WTC11 (cell line): ENCODE results near the gene RHCG. TPM values are rescaled to one million over a fixed set of nuclear protein-coding genes. Genes with fewer than 3 reads are reported as not detected.
A peak's percentile ranks its signal among the peaks of the same experiment; 100 is the strongest.

ENCODE experiments used
- ATAC-seq: fragments of 200-7000 bp; cut with Tn5 transposase; 2 replicates; pipeline ENCODE4 v1.10.0; 2021; ENCODE audit warnings: mild to moderate bottlenecking, moderate library complexity
- CTCF ChIA-PET: fragments of 300-600 bp; sonication (Branson Sonifier 250); formaldehyde crosslinking; loops from one replicate; lab custom pipeline; 2021; ENCODE audit warnings: antibody characterized with exemption; lab: Charles Lee
- POLR2A ChIA-PET: fragments of 350-600 bp; sonication (Branson Sonifier 250); formaldehyde crosslinking; loops from one replicate; lab custom pipeline; 2021; ENCODE audit warnings: antibody characterized with exemption; lab: Charles Lee
- DNase-seq: peaks from one replicate; pipeline ENCODE4 v3.0.0; 2021; ENCODE audit warnings: low spot score
- H3K27ac Mint-ChIP-seq: 2 replicates; pipeline ENCODE4 v1.8.0; 2021; ENCODE audit warnings: mixed read lengths
- H3K27me3 Mint-ChIP-seq: 2 replicates; pipeline ENCODE4 v1.8.0; 2021; ENCODE audit warnings: low read depth, mild to moderate bottlenecking, moderate library complexity, mixed read lengths
- H3K36me3 Mint-ChIP-seq: 2 replicates; pipeline ENCODE4 v1.8.0; 2021; ENCODE audit warnings: mixed read lengths
- H3K4me1 Mint-ChIP-seq: 2 replicates; pipeline ENCODE4 v1.8.0; 2022; ENCODE audit warnings: mixed read lengths
- H3K4me3 Mint-ChIP-seq: 2 replicates; pipeline ENCODE4 v1.8.0; 2021; ENCODE audit warnings: mild to moderate bottlenecking, moderate library complexity, mixed read lengths
- H3K9me3 Mint-ChIP-seq: 2 replicates; pipeline ENCODE4 v1.8.0; 2021; ENCODE audit warnings: mixed read lengths
- AFF4 ChIP-seq: sonication (generic); formaldehyde crosslinking; IDR thresholded peaks from 2 replicates; pipeline ENCODE4 v1.8.1; 2023; ENCODE audit warnings: mild to moderate bottlenecking, missing genetic modification reagents, borderline replicate concordance
- CBFB ChIP-seq: sonication (generic); formaldehyde crosslinking; IDR thresholded peaks from 2 replicates; pipeline ENCODE4 v1.8.1; 2022; ENCODE audit warnings: mild to moderate bottlenecking, low read depth, missing genetic modification reagents
- ELF4 ChIP-seq: sonication (generic); formaldehyde crosslinking; IDR thresholded peaks from 2 replicates; pipeline ENCODE4 v1.8.1; 2022; ENCODE audit warnings: low read depth, mild to moderate bottlenecking, moderate library complexity, missing genetic modification reagents
- ETV6 ChIP-seq: sonication (generic); formaldehyde crosslinking; IDR thresholded peaks from 2 replicates; pipeline ENCODE4 v1.8.1; 2022; ENCODE audit warnings: mild to moderate bottlenecking, missing genetic modification reagents
- FOXK1 ChIP-seq: sonication (generic); formaldehyde crosslinking; IDR thresholded peaks from 2 replicates; pipeline ENCODE4 v1.8.0; 2022; ENCODE audit warnings: mild to moderate bottlenecking, moderate library complexity, missing genetic modification reagents
- FOXP1 ChIP-seq: sonication (generic); formaldehyde crosslinking; IDR thresholded peaks from 2 replicates; pipeline ENCODE4 v1.8.0; 2022; ENCODE audit warnings: missing genetic modification reagents, mild to moderate bottlenecking, moderate library complexity, borderline replicate concordance
- IRF2 ChIP-seq: sonication (generic); formaldehyde crosslinking; IDR thresholded peaks from 2 replicates; pipeline ENCODE4 v1.8.0; 2022; ENCODE audit warnings: low read depth, missing genetic modification reagents, borderline replicate concordance
- JUN ChIP-seq: sonication (generic); formaldehyde crosslinking; IDR thresholded peaks from 2 replicates; pipeline ENCODE4 v1.8.0; 2023; ENCODE audit warnings: mild to moderate bottlenecking, missing genetic modification reagents
- MAX ChIP-seq: sonication (generic); formaldehyde crosslinking; IDR thresholded peaks from 2 replicates; pipeline ENCODE4 v1.8.0; 2022; ENCODE audit warnings: mild to moderate bottlenecking, missing genetic modification reagents
- NFYB ChIP-seq: sonication (generic); formaldehyde crosslinking; conservative IDR thresholded peaks from 2 replicates; pipeline ENCODE4 v1.8.0; 2022; ENCODE audit warnings: low read depth, missing genetic modification reagents
- NR3C1 ChIP-seq: sonication (generic); formaldehyde crosslinking; conservative IDR thresholded peaks from 2 replicates; pipeline ENCODE4 v1.8.1; 2023; ENCODE audit warnings: low read depth, mild to moderate bottlenecking, missing genetic modification reagents
- OVOL2 ChIP-seq: fragments of 250-450 bp; sonication (Bioruptor Pico); IDR thresholded peaks from 2 replicates; pipeline ENCODE4 v1.9.0; 2021; ENCODE audit warnings: mild to moderate bottlenecking, borderline replicate concordance
- PRRX2 ChIP-seq: fragments of 250-450 bp; sonication (Bioruptor Pico); IDR thresholded peaks from 2 replicates; pipeline ENCODE4 v1.8.0; 2021; ENCODE audit warnings: mild to moderate bottlenecking
- RORB ChIP-seq: fragments of 250-450 bp; sonication (Bioruptor Pico); IDR thresholded peaks from 2 replicates; pipeline ENCODE4 v1.9.0; 2021; ENCODE audit warnings: mild to moderate bottlenecking
- SMAD3 ChIP-seq: sonication (generic); formaldehyde crosslinking; IDR thresholded peaks from 2 replicates; pipeline ENCODE4 v1.8.0; 2022; ENCODE audit warnings: missing genetic modification reagents, mild to moderate bottlenecking, borderline replicate concordance
- SOX15 ChIP-seq: fragments of 250-450 bp; sonication (Bioruptor Pico); IDR thresholded peaks from 2 replicates; pipeline ENCODE4 v1.9.0; 2021; ENCODE audit warnings: mild to moderate bottlenecking
- TCF7 ChIP-seq: sonication (generic); formaldehyde crosslinking; IDR thresholded peaks from 2 replicates; pipeline ENCODE4 v1.8.0; 2022; ENCODE audit warnings: mild to moderate bottlenecking, low read depth, missing genetic modification reagents, moderate library complexity
- TP53 ChIP-seq: sonication (generic); formaldehyde crosslinking; IDR thresholded peaks from 2 replicates; pipeline ENCODE4 v1.8.1; 2023; ENCODE audit warnings: mild to moderate bottlenecking, missing genetic modification reagents
- ZBTB21 ChIP-seq: sonication (generic); formaldehyde crosslinking; IDR thresholded peaks from 2 replicates; pipeline ENCODE4 v1.8.1; 2023; ENCODE audit warnings: mild to moderate bottlenecking, missing genetic modification reagents, borderline replicate concordance
- ZNF281 ChIP-seq: sonication (generic); formaldehyde crosslinking; IDR thresholded peaks from 2 replicates; pipeline ENCODE4 v1.8.0; 2023; ENCODE audit warnings: mild to moderate bottlenecking, missing genetic modification reagents
- ZNF317 ChIP-seq: sonication (generic); formaldehyde crosslinking; IDR thresholded peaks from 2 replicates; pipeline ENCODE4 v1.8.1; 2023; ENCODE audit warnings: low read depth, mild to moderate bottlenecking, moderate library complexity, missing genetic modification reagents, borderline replicate concordance
- total RNA-seq: library from RNA; stranded (reverse); gene quantifications from 3 replicates; pipeline ENCODE4 v1.2.3, GENCODE V29; 2021
- TF ChIP-seq, protein P1 (sequence below): sonication (generic); formaldehyde crosslinking; IDR thresholded peaks from 2 replicates; pipeline ENCODE4 v1.8.1; 2023; ENCODE audit warnings: mild to moderate bottlenecking, missing genetic modification reagents, moderate library complexity
- TF ChIP-seq, protein P2 (sequence below): sonication (generic); formaldehyde crosslinking; IDR thresholded peaks from 2 replicates; pipeline ENCODE4 v1.8.0; 2023; ENCODE audit warnings: missing genetic modification reagents
- TF ChIP-seq, protein P3 (sequence below): sonication (generic); formaldehyde crosslinking; IDR thresholded peaks from 2 replicates; pipeline ENCODE4 v1.8.1; 2023; ENCODE audit warnings: mild to moderate bottlenecking, moderate library complexity, missing genetic modification reagents

The RHCG gene
- total RNA-seq, 1 experiment from 2014 or later = 0.31 TPM

DNA sequence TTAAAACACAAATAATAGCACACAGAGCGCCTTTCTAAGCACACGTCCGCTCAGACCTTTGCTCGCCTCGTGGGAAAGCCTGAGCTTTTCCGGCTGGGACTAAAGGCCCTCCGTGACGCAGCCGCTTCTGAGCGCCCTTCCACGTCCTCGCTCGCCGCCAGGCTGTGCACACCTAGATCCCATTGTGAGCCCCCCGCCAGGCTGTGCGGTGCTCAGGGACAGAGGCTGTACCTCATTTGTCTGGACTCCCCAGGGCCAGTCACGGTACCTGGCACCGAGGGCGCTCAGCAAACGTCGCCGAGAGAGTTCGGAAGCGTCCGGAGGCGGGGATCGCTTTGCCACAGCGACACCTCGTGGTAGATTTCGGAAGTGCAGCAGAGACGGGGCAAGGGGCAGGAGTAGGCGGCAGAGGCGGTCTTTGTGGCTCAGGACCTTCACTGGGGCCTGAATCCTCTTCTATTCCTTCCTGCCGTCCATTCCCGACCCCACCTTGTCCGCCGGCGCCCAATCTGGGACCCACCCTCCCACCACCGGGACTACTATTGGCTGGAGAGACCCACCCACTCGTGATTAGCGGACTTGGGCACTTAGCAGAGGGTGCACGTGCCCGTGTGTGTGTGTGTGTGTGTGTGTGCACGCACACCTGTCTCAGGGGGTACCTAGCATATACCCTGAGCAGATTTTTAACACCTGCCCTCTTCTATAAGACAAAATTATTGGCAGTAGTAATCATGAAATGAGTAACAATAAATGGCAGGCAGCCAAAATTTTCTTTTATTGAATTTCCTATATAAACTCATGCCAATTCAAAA, 65.6 kb downstream of the RHCG start (continued):
- TF ChIP-seq FOXK1 (0 out of 2 replicates have a peak, but pooled peaks have one; percentile 6), MAX (CRISPR knock-in tag) (0 out of 2 replicates have a peak, but pooled peaks have one; percentile 51)
- TF ChIP-seq, all 79 proteins: peak for 9

DNA sequence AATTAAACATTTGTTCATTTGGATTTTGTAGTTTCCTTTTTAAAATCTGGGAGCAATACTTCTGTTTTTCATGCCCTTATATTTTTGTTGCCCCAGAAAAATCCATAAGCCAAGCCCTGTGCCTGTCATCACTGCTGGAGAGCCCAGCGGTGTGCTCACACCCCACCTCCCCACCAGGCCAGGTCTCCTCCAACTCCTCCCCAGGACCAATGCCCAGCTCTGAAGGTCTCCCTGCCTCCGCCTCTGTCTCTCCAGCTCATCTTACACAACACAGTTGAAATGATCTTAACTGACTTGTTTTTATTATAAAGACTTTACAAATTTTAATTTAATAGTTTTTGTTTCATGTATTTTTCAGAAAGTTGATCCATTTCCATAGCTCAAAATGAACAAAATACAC, 66.4 kb downstream of the RHCG start:
- ChIA-PET POLR2A (no interaction called here), CTCF (interaction anchor here (0.6 to 3.9 kb wide), 33 partner anchors 10 to 145 kb away, joined by 3 to 133 read pairs (median 5); partner anchors contain the start of genes POLG, RHCG and TICRR)
- Mint-ChIP-seq H3K4me1 (peaks cover 15% of the 10 kb centered on the region), H3K27me3 (peaks cover 32% of the 10 kb centered on the region), H3K4me3 (peak overlapping the region; percentile 72), H3K36me3 (no peaks in the 10 kb centered on the region), H3K9me3 (no peaks in the 10 kb centered on the region), H3K27ac (no peak overlapping the region)
- DNase-seq = no peak
- TF ChIP-seq CBFB (CRISPR knock-in tag) = no peak
- no peak for TF ChIP-seq ZNF281 (CRISPR knock-in tag)
- TF ChIP-seq JUN (CRISPR knock-in tag) = no peak
- TF ChIP-seq, protein P1, sequence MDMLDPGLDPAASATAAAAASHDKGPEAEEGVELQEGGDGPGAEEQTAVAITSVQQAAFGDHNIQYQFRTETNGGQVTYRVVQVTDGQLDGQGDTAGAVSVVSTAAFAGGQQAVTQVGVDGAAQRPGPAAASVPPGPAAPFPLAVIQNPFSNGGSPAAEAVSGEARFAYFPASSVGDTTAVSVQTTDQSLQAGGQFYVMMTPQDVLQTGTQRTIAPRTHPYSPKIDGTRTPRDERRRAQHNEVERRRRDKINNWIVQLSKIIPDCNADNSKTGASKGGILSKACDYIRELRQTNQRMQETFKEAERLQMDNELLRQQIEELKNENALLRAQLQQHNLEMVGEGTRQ = no peak
- no peak for TF ChIP-seq FOXK1
- no peak for TF ChIP-seq ETV6 (CRISPR knock-in tag)
- TF ChIP-seq FOXP1 (CRISPR knock-in tag) = no peak
- no peak for TF ChIP-seq NFYB (CRISPR knock-in tag)
- no peak for TF ChIP-seq IRF2 (CRISPR knock-in tag)
- TF ChIP-seq, protein P2, sequence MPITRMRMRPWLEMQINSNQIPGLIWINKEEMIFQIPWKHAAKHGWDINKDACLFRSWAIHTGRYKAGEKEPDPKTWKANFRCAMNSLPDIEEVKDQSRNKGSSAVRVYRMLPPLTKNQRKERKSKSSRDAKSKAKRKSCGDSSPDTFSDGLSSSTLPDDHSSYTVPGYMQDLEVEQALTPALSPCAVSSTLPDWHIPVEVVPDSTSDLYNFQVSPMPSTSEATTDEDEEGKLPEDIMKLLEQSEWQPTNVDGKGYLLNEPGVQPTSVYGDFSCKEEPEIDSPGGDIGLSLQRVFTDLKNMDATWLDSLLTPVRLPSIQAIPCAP (CRISPR knock-in tag) = no peak
- no peak for TF ChIP-seq RORB
- TF ChIP-seq SOX15 (CRISPR knock-in tag) = no peak
- TF ChIP-seq TCF7 = no peak
- ATAC-seq = no peak

GRCh38 chr15:89429023-89429422, 67.4 kb downstream of the RHCG start:
- Mint-ChIP-seq H3K4me3 (no peak overlapping the region), H3K4me1 (peaks cover 17% of the 10 kb centered on the region), H3K27me3 (peaks cover 32% of the 10 kb centered on the region), H3K9me3 (no peaks in the 10 kb centered on the region), H3K27ac (no peak overlapping the region), H3K36me3 (no peaks in the 10 kb centered on the region)
- POLR2A ChIA-PET = no interaction called here
- no peak for DNase-seq
- CTCF ChIA-PET = interaction anchor here (1.3 to 3.9 kb wide), 5 partner anchors 9 to 146 kb away, joined by 3 to 133 read pairs (median 28); partner anchors contain the start of gene TICRR
- no peak for ATAC-seq
- TF ChIP-seq TP53 (CRISPR knock-in tag) = no peak
- TF ChIP-seq, protein P3, sequence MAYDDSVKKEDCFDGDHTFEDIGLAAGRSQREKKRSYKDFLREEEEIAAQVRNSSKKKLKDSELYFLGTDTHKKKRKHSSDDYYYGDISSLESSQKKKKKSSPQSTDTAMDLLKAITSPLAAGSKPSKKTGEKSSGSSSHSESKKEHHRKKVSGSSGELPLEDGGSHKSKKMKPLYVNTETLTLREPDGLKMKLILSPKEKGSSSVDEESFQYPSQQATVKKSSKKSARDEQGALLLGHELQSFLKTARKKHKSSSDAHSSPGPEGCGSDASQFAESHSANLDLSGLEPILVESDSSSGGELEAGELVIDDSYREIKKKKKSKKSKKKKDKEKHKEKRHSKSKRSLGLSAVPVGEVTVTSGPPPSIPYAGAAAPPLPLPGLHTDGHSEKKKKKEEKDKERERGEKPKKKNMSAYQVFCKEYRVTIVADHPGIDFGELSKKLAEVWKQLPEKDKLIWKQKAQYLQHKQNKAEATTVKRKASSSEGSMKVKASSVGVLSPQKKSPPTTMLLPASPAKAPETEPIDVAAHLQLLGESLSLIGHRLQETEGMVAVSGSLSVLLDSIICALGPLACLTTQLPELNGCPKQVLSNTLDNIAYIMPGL (CRISPR knock-in tag) = no peak
- TF ChIP-seq SMAD3 (CRISPR knock-in tag) = no peak
- no peak for TF ChIP-seq ZBTB21 (CRISPR knock-in tag)
- no peak for TF ChIP-seq OVOL2 (CRISPR knock-in tag)
- no peak for TF ChIP-seq PRRX2 (CRISPR knock-in tag)
- TF ChIP-seq AFF4 (CRISPR knock-in tag) = no peak
- TF ChIP-seq NR3C1 = no peak
- no peak for TF ChIP-seq ELF4
- no peak for TF ChIP-seq ZNF317 (CRISPR knock-in tag)
